Measurements from ENCODE around the gene HTRA1. TPM values are rescaled to one million over a fixed set of nuclear protein-coding genes. Genes with fewer than 3 reads are reported as not detected.

HTRA1 gene
- total RNA-seq, 1 donor from 2014 or later, result 3.5 TPM

- no peaks in the 10 kb centered on the region for H3K27me3 Mint-ChIP-seq
- peaks cover 4% of the 10 kb centered on the region for H3K4me1 Mint-ChIP-seq (ENCODE audit: low read depth)
- H3K27ac Mint-ChIP-seq, result no peak overlapping the region
- peaks cover 16% of the 10 kb centered on the region for H3K36me3 Mint-ChIP-seq (ENCODE audit: insufficient read depth)
- no peak for TF ChIP-seq CTCF (IDR thresholded peaks at IDR 0.05; ENCODE audit: unreplicated experiment)
- DNase-seq (ENCODE audit: low spot score, unreplicated experiment), result no peak
- no peak overlapping the region for H3K4me3 Mint-ChIP-seq (ENCODE audit: low read depth)
- H3K9me3 Mint-ChIP-seq (ENCODE audit: low read depth), result no peaks in the 10 kb centered on the region
Measured at GRCh38 chr10:122420624-122421007, 40.7 kb upstream of the HTRA1 start.

- no peak overlapping the region for H3K27ac Mint-ChIP-seq
- DNase-seq (ENCODE audit: low spot score, unreplicated experiment), result no peak
- peaks cover 6% of the 10 kb centered on the region for H3K4me1 Mint-ChIP-seq (ENCODE audit: low read depth)
- no peaks in the 10 kb centered on the region for H3K9me3 Mint-ChIP-seq (ENCODE audit: low read depth)
- H3K4me3 Mint-ChIP-seq (ENCODE audit: low read depth), result no peak overlapping the region
- H3K36me3 Mint-ChIP-seq (ENCODE audit: insufficient read depth), result peaks cover 13% of the 10 kb centered on the region
- no peak for TF ChIP-seq CTCF (IDR thresholded peaks at IDR 0.05; ENCODE audit: unreplicated experiment)
- no peaks in the 10 kb centered on the region for H3K27me3 Mint-ChIP-seq
Measured at GRCh38 chr10:122421054-122421625, 40.2 kb upstream of the HTRA1 start.

- Mint-ChIP-seq H3K27ac (no peak overlapping the region), H3K4me3 (ENCODE audit: low read depth) (no peak overlapping the region), H3K4me1 (ENCODE audit: low read depth) (peaks cover 6% of the 10 kb centered on the region), H3K9me3 (ENCODE audit: low read depth) (no peaks in the 10 kb centered on the region), H3K27me3 (no peaks in the 10 kb centered on the region), H3K36me3 (ENCODE audit: insufficient read depth) (peaks cover 12% of the 10 kb centered on the region)
- DNase-seq (ENCODE audit: low spot score, unreplicated experiment), result no peak
- no peak for TF ChIP-seq CTCF (IDR thresholded peaks at IDR 0.05; ENCODE audit: unreplicated experiment)
Measured at GRCh38 chr10:122421742-122422141, 39.6 kb upstream of the HTRA1 start.

GRCh38 chr10:122422266-122422989 is 38.9 kb upstream of the HTRA1 start:
- no peak for TF ChIP-seq CTCF (IDR thresholded peaks at IDR 0.05; ENCODE audit: unreplicated experiment)
- H3K4me3 Mint-ChIP-seq (ENCODE audit: low read depth), result no peak overlapping the region
- no peak for DNase-seq (ENCODE audit: low spot score, unreplicated experiment)
- peaks cover 6% of the 10 kb centered on the region for H3K4me1 Mint-ChIP-seq (ENCODE audit: low read depth)
- no peaks in the 10 kb centered on the region for H3K9me3 Mint-ChIP-seq (ENCODE audit: low read depth)
- peaks cover 14% of the 10 kb centered on the region for H3K36me3 Mint-ChIP-seq (ENCODE audit: insufficient read depth)
- H3K27ac Mint-ChIP-seq, result no peak overlapping the region
- H3K27me3 Mint-ChIP-seq, result no peaks in the 10 kb centered on the region

- no peak overlapping the region for H3K27ac Mint-ChIP-seq
- no peaks in the 10 kb centered on the region for H3K27me3 Mint-ChIP-seq
- DNase-seq (ENCODE audit: low spot score, unreplicated experiment), result no peak
- H3K4me1 Mint-ChIP-seq (ENCODE audit: low read depth), result peaks cover 6% of the 10 kb centered on the region
- TF ChIP-seq CTCF (IDR thresholded peaks at IDR 0.05; ENCODE audit: unreplicated experiment), result no peak
- H3K4me3 Mint-ChIP-seq (ENCODE audit: low read depth), result no peak overlapping the region
- no peaks in the 10 kb centered on the region for H3K9me3 Mint-ChIP-seq (ENCODE audit: low read depth)
- peaks cover 10% of the 10 kb centered on the region for H3K36me3 Mint-ChIP-seq (ENCODE audit: insufficient read depth)
Measured at GRCh38 chr10:122424059-122424458, 37.3 kb upstream of the HTRA1 start.
